ENCODE measurements around the gene GJD3. TPM values are rescaled to one million over a fixed set of nuclear protein-coding genes. Genes with fewer than 3 reads are reported as not detected.

The GJD3 gene
- total and polyA plus RNA-seq, 9 of the 15 experiments (the other 6 are each of a cell fraction or from before 2014, with no cell fraction given) = 0.17 to 0.38 TPM; not detected in 7

DNA sequence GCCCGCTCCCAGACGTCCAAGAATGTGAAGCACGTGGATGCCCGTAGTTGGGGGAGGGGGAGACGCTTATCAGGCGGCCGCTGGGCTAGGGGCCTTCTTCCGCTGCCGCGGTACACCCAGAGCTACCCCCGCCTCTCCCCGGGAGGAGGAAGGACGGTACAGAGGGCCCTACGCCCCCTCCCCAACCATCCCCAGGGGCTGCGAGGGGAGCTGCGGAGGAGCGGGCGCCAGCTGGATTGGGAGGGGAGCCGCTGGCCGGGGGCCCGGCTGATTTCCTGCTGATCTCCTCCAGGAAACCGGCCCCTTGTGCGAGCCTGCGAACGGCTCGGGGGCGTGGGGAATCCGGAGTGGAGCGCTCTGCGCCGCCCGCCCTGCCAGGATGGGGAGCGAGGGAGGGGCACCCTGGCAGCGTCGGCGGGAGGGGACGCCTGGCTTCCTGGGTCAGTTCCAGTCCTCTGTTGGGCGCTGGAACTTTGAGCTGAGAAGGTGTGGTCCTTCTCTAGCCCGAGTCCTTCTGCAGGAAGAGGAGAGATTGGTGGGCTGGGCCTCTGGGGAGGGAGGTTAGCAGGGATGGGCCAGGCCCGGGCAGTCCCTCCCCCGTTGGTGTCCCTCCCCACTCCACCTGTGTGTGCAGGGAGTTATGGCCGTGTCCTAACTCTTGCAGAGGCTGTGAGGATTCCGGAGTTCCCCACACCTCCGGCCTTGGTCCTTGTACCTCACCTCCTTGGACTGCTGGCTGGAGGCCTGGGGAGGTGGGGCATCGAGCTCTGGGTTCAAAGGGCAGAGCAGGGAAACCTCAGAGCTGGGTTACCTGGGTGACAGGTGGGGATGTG, 19.2 kb downstream of the GJD3 start (continued):
- TF ChIP-seq, protein P1, sequence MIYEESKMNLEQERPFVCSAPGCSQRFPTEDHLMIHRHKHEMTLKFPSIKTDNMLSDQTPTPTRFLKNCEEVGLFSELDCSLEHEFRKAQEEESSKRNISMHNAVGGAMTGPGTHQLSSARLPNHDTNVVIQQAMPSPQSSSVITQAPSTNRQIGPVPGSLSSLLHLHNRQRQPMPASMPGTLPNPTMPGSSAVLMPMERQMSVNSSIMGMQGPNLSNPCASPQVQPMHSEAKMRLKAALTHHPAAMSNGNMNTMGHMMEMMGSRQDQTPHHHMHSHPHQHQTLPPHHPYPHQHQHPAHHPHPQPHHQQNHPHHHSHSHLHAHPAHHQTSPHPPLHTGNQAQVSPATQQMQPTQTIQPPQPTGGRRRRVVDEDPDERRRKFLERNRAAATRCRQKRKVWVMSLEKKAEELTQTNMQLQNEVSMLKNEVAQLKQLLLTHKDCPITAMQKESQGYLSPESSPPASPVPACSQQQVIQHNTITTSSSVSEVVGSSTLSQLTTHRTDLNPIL (CRISPR knock-in tag; IDR thresholded peaks at IDR 0.05) = no peak
- no peak for TF ChIP-seq NONO (IDR thresholded peaks at IDR 0.05; ENCODE audit: low read depth in 2 of 2, low read length in 1 of 2)
- no peak for TF ChIP-seq ZNF589 (CRISPR knock-in tag; IDR thresholded peaks at IDR 0.05; ENCODE audit: low read depth)
- TF ChIP-seq PHB2 (IDR thresholded peaks at IDR 0.05; ENCODE audit: low read depth) = no peak
- TF ChIP-seq MITF (IDR thresholded peaks at IDR 0.05) = peak; percentile 36; the same call in 1 of the 2 replicates
- TF ChIP-seq, protein P2, sequence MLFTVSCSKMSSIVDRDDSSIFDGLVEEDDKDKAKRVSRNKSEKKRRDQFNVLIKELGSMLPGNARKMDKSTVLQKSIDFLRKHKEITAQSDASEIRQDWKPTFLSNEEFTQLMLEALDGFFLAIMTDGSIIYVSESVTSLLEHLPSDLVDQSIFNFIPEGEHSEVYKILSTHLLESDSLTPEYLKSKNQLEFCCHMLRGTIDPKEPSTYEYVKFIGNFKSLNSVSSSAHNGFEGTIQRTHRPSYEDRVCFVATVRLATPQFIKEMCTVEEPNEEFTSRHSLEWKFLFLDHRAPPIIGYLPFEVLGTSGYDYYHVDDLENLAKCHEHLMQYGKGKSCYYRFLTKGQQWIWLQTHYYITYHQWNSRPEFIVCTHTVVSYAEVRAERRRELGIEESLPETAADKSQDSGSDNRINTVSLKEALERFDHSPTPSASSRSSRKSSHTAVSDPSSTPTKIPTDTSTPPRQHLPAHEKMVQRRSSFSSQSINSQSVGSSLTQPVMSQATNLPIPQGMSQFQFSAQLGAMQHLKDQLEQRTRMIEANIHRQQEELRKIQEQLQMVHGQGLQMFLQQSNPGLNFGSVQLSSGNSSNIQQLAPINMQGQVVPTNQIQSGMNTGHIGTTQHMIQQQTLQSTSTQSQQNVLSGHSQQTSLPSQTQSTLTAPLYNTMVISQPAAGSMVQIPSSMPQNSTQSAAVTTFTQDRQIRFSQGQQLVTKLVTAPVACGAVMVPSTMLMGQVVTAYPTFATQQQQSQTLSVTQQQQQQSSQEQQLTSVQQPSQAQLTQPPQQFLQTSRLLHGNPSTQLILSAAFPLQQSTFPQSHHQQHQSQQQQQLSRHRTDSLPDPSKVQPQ (CRISPR knock-in tag; IDR thresholded peaks at IDR 0.05; ENCODE audit: borderline replicate concordance) = no peak
- TF ChIP-seq, protein P3, sequence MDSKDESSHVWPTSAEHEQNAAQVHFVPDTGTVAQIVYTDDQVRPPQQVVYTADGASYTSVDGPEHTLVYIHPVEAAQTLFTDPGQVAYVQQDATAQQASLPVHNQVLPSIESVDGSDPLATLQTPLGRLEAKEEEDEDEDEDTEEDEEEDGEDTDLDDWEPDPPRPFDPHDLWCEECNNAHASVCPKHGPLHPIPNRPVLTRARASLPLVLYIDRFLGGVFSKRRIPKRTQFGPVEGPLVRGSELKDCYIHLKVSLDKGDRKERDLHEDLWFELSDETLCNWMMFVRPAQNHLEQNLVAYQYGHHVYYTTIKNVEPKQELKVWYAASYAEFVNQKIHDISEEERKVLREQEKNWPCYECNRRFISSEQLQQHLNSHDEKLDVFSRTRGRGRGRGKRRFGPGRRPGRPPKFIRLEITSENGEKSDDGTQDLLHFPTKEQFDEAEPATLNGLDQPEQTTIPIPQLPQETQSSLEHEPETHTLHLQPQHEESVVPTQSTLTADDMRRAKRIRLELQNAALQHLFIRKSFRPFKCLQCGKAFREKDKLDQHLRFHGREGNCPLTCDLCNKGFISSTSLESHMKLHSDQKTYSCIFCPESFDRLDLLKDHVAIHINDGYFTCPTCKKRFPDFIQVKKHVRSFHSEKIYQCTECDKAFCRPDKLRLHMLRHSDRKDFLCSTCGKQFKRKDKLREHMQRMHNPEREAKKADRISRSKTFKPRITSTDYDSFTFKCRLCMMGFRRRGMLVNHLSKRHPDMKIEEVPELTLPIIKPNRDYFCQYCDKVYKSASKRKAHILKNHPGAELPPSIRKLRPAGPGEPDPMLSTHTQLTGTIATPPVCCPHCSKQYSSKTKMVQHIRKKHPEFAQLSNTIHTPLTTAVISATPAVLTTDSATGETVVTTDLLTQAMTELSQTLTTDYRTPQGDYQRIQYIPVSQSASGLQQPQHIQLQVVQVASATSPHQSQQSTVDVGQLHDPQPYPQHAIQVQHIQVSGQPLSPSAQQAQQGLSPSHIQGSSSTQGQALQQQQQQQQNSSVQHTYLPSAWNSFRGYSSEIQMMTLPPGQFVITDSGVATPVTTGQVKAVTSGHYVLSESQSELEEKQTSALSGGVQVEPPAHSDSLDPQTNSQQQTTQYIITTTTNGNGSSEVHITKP (IDR thresholded peaks at IDR 0.05; ENCODE audit: partially characterized antibody) = peak; percentile 13
- TF ChIP-seq ZFX (CRISPR knock-in tag; IDR thresholded peaks at IDR 0.05) = peak; percentile 44
- TF ChIP-seq TCF7 (IDR thresholded peaks at IDR 0.05; ENCODE audit: borderline replicate concordance) = no peak
- no peak for TF ChIP-seq MEF2A (IDR thresholded peaks at IDR 0.05; ENCODE audit: control insufficient read depth, low read depth, low read length)
- TF ChIP-seq GATAD2A (IDR thresholded peaks at IDR 0.05) = no peak
- TF ChIP-seq, protein P4, sequence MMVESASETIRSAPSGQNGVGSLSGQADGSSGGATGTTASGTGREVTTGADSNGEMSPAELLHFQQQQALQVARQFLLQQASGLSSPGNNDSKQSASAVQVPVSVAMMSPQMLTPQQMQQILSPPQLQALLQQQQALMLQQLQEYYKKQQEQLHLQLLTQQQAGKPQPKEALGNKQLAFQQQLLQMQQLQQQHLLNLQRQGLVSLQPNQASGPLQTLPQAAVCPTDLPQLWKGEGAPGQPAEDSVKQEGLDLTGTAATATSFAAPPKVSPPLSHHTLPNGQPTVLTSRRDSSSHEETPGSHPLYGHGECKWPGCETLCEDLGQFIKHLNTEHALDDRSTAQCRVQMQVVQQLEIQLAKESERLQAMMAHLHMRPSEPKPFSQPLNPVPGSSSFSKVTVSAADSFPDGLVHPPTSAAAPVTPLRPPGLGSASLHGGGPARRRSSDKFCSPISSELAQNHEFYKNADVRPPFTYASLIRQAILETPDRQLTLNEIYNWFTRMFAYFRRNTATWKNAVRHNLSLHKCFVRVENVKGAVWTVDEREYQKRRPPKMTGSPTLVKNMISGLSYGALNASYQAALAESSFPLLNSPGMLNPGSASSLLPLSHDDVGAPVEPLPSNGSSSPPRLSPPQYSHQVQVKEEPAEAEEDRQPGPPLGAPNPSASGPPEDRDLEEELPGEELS (CRISPR knock-in tag; IDR thresholded peaks at IDR 0.05; ENCODE audit: borderline replicate concordance) = no peak
- no peak for TF ChIP-seq ZNF316 (IDR thresholded peaks at IDR 0.05)

Measured in K562 (cell line).